Left ventricle myocardium inferior (tissue), 1 donor: ENCODE measurements around the gene PSMA8. TPM values are rescaled to one million over a fixed set of nuclear protein-coding genes. Genes with fewer than 3 reads are reported as not detected.

Source experiments
- DNase-seq: peaks from one replicate; pipeline ENCODE4 v3.0.0-alpha.2; 2020
- H3K27ac ChIP-seq: fragments of 200-600 bp; replicated peaks from 2 replicates; pipeline ENCODE4 v1.8.0; 2021
- H3K27me3 ChIP-seq: fragments of 200-600 bp; 2 replicates; pipeline ENCODE4 v1.8.0; 2021; ENCODE audit warnings: low read depth
- H3K36me3 ChIP-seq: fragments of 200-600 bp; 2 replicates; pipeline ENCODE4 v1.8.0; 2021
- H3K4me1 ChIP-seq: fragments of 200-600 bp; 2 replicates; pipeline ENCODE4 v1.8.0; 2021
- H3K4me3 ChIP-seq: fragments of 200-600 bp; 2 replicates; pipeline ENCODE4 v1.8.0; 2021; ENCODE audit warnings: mild to moderate bottlenecking, moderate library complexity
- H3K9me3 ChIP-seq: fragments of 200-600 bp; replicated peaks from 2 replicates; pipeline ENCODE4 v1.8.0; 2021
- CTCF ChIP-seq: fragments of 200-600 bp; IDR thresholded peaks from 2 replicates; pipeline ENCODE4 v1.8.0; 2021; ENCODE audit warnings: antibody characterized with exemption, mild to moderate bottlenecking, borderline replicate concordance
- intact Hi-C: fragments of 100-400 bp; cut with micrococcal nuclease; formaldehyde crosslinking; loops from one replicate; pipeline ENCODE4 v1.11.0; 2022
- total RNA-seq: library from RNA; stranded (reverse); fragmentation: NEBNext Ultra II Directional; extraction: Animal tissue kit (Norgen Biotek cat#: 25700); gene quantifications from one replicate; pipeline ENCODE4 v1.2.1, GENCODE V29; 2021
- donor health status: DM: no; HTN: yes; CAD: no; lungs with severe emphysema.

The PSMA8 gene
- total RNA-seq, 1 donor from 2014 or later = not detected

DNA sequence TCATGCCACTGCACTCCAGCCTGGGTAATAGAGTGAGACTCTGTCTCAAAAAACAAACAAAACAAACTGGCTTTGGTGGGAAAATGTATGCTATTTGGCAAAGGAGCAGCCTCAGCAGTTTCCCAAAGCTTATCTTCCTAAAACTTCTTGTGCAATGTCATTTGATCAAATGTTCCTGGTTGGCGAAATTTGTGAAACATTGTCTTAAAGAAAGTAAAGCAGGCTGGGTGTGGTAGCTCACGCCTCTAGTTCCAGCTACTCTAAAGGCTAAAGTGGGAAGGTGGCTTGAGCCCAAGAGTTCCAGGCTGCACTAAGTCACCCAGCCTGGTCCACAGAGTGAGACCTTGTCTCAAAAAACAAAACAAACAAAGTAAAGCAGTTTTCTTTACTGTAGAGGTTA, 75.3 kb downstream of the PSMA8 start:
- TF ChIP-seq CTCF = no peak

DNA sequence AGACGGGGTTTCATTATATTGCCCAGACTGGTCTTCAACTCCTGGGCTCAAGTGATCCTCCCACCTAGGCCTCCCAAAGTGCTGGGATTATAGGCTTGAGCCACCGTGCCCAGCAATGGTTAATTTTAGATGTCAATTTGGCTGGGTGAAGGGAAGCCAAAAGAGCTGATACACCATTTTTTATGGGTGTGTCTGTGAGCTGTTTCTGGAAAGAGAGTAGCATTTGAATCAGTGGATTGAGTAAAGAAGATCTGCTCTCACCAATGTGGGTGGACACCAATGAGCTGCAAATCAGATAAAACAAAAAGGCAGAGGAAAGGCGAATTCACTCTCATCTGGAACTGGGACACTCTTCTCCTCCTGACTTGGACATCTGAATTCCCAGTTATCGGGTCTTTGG, 76.5 kb downstream of the PSMA8 start:
- no peaks in the 10 kb centered on the region for H3K9me3 ChIP-seq
- H3K4me3 ChIP-seq = no peak overlapping the region
- no peak for DNase-seq
- H3K36me3 ChIP-seq = no peaks in the 10 kb centered on the region
- intact Hi-C loops = no loop called here
- no peak for TF ChIP-seq CTCF
- H3K27me3 ChIP-seq = peaks cover 17% of the 10 kb centered on the region
- H3K4me1 ChIP-seq = no peaks in the 10 kb centered on the region
- H3K27ac ChIP-seq = no peak overlapping the region

More for the DNA sequence above, 75.3 kb downstream of the PSMA8 start:
- Histone ChIP-seq H3K27me3 (peaks cover 9% of the 10 kb centered on the region), H3K36me3 (no peaks in the 10 kb centered on the region), H3K27ac (no peak overlapping the region), H3K9me3 (no peaks in the 10 kb centered on the region), H3K4me3 (no peak overlapping the region), H3K4me1 (no peaks in the 10 kb centered on the region)
- DNase-seq = no peak
- intact Hi-C loops = no loop called here

DNA sequence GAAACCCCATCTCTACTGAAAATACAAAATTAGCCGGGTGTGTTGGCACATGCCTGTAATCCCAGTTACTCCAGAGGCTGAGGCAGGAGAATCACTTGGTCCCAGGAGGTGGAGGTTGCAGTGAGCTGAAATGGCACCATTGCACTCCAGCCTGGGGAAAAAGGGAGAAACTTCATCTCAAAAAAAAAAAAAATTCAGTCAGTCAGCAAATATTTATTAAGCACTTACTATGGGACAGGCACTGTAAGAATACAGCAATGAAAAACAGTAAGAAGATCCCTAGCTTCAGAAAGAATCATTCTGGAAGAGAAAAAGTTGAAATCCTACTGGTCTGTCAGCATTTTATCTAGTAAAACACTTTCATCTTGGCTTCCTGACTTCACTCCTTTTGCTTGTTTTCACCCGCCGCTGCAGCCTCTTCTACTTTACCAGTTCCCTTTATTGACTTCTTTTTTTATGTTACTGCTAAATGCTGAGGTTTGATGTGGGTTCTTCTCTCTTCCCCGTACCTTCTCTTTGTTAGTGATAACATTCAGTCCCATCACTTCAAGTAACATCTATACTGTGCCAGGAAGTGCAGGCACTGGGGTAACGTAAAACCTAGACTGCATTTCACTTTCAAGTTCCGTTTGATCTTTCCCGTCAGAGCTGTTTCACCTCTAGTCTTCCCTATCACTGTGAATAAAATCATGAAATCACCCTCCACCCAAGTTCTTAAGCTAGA, 81.7 kb downstream of the PSMA8 start:
- DNase-seq = no peak
- Histone ChIP-seq H3K4me3 (no peak overlapping the region), H3K4me1 (no peaks in the 10 kb centered on the region), H3K9me3 (no peaks in the 10 kb centered on the region), H3K27me3 (peaks cover 17% of the 10 kb centered on the region), H3K36me3 (no peaks in the 10 kb centered on the region), H3K27ac (no peak overlapping the region)
- intact Hi-C loops = no loop called here
- no peak for TF ChIP-seq CTCF

DNA sequence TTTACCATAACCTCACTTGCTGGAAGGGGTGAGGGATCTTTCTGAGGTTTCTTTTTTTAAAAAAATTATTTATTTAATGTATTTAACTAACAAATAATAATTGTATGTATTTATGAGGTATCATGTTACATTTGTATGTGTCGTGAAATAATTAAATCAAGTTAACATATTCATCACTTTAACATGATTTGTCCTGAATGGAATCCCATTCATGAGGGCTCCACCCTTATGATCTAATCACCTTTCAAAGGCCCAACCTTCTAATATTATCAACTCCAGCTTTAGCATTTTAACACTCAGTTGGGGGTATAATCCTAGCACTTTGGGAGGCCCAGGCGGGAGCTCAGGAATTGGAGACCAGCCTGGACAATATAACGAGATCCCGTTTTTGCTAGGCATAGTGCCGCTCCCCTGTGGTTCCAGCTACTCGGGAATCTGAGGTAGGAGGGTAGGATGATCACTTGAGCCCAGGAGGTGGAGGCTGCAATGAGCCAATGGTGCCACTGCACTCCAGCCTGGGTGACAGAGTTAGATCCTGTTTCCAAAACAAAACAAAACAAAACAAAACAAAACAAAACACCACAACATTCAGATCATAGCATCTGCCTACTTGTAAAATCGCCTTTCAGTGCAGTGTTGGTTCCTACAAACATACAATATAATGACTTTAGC, 91.5 kb downstream of the PSMA8 start:
- TF ChIP-seq CTCF = no peak
- no peak overlapping the region for H3K4me3 ChIP-seq
- H3K9me3 ChIP-seq = no peaks in the 10 kb centered on the region
- intact Hi-C loops = no loop called here
- H3K27ac ChIP-seq = no peak overlapping the region
- H3K4me1 ChIP-seq = peaks cover 31% of the 10 kb centered on the region
- peaks cover 9% of the 10 kb centered on the region for H3K27me3 ChIP-seq
- no peak for DNase-seq
- H3K36me3 ChIP-seq = no peaks in the 10 kb centered on the region

DNA sequence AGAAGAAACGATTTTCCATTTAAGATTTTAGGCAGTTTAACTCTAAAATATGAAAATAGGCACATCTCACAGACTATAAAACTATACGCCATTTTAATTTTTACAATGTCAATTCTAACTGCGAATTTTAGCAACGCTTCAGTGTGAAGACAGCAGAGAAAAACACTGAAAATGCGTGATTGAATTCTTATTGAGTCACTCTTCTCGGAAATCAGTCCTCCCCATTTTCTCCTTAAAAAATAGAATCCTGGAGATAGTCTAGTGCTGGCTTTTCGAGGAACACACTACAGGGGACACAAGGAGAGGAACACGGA, 92.2 kb downstream of the PSMA8 start:
- peaks cover 31% of the 10 kb centered on the region for H3K4me1 ChIP-seq
- intact Hi-C loops = no loop called here
- no peak for TF ChIP-seq CTCF
- no peaks in the 10 kb centered on the region for H3K36me3 ChIP-seq
- H3K27ac ChIP-seq = peak overlapping the region; percentile 71
- DNase-seq = no peak
- H3K27me3 ChIP-seq = peaks cover 9% of the 10 kb centered on the region
- H3K4me3 ChIP-seq = peak overlapping the region; percentile 95
- no peaks in the 10 kb centered on the region for H3K9me3 ChIP-seq
